GM12892 (cell line): ENCODE measurements around the gene CORO2B.

Experiments used
- DNase-seq: peaks from one replicate; pipeline ENCODE4 v3.0.0; 2011; ENCODE audit not compliant: insufficient read length
- FAIRE-seq: peaks from 2 replicates; lab custom pipeline; 2011; peaks lifted over from hg19 to GRCh38; lab: Jason Lieb, UNC
- POLR2A ChIP-seq: IDR thresholded peaks from 2 replicates; pipeline ENCODE4 v1.6.1; 2011; ENCODE audit warnings: low read depth, low read length, control low read depth
- POLR2AphosphoS5 ChIP-seq: IDR thresholded peaks from 2 replicates; pipeline ENCODE4 v1.6.1; 2011; ENCODE audit warnings: low read depth, low read length, control low read depth
- TAF1 ChIP-seq: IDR thresholded peaks from 2 replicates; pipeline ENCODE4 v1.6.1; 2011; ENCODE audit warnings: low read depth, mild to moderate bottlenecking, control low read depth, low read length, borderline replicate concordance

Gene CORO2B

GRCh38 chr15:68626739-68627138 is 47.9 kb downstream of the CORO2B start:
- TF ChIP-seq TAF1 (no peak), POLR2AphosphoS5 (no peak), POLR2A (no peak)
- FAIRE-seq (no peak), DNase-seq (no peak)

GRCh38 chr15:68627476-68627875 is 48.7 kb downstream of the CORO2B start:
- FAIRE-seq = no peak
- DNase-seq = no peak
- TF ChIP-seq TAF1 (no peak), POLR2A (no peak), POLR2AphosphoS5 (no peak)

GRCh38 chr15:68627995-68628394 is 49.2 kb downstream of the CORO2B start:
- TF ChIP-seq POLR2AphosphoS5 = no peak
- TF ChIP-seq TAF1 = no peak
- no peak for TF ChIP-seq POLR2A
- FAIRE-seq = no peak
- DNase-seq = no peak

- no peak for FAIRE-seq
- TF ChIP-seq POLR2A (no peak), POLR2AphosphoS5 (no peak), TAF1 (no peak)
- no peak for DNase-seq
Measured at GRCh38 chr15:68629519-68630210, 50.9 kb downstream of the CORO2B start.

- DNase-seq (no peak), FAIRE-seq (no peak)
- TF ChIP-seq POLR2AphosphoS5 (no peak), POLR2A (no peak), TAF1 (no peak)
Measured at GRCh38 chr15:68630211-68630555, 51.4 kb downstream of the CORO2B start.

- DNase-seq (no peak), FAIRE-seq (no peak)
Measured at GRCh38 chr15:68630836-68631235, 52.0 kb downstream of the CORO2B start.

GRCh38 chr15:68631601-68632051 is 52.8 kb downstream of the CORO2B start:
- FAIRE-seq = no peak
- TF ChIP-seq POLR2A (no peak), TAF1 (no peak), POLR2AphosphoS5 (no peak)
- no peak for DNase-seq

More at GRCh38 chr15:68630836-68631235, 52.0 kb downstream of the CORO2B start:
- no peak for TF ChIP-seq POLR2A
- TF ChIP-seq POLR2AphosphoS5 = no peak
- no peak for TF ChIP-seq TAF1

GRCh38 chr15:68632101-68632500 is 53.3 kb downstream of the CORO2B start:
- FAIRE-seq (no peak), DNase-seq (no peak)
- TF ChIP-seq TAF1 (no peak), POLR2A (no peak), POLR2AphosphoS5 (no peak)

GRCh38 chr15:68633231-68634121 is 54.7 kb downstream of the CORO2B start:
- FAIRE-seq = no peak
- TF ChIP-seq POLR2A (no peak), POLR2AphosphoS5 (no peak), TAF1 (no peak)
- DNase-seq = no peak

GRCh38 chr15:68634122-68634482 is 55.3 kb downstream of the CORO2B start:
- FAIRE-seq = no peak
- DNase-seq = no peak
- TF ChIP-seq POLR2A = no peak
- TF ChIP-seq TAF1 = no peak
- TF ChIP-seq POLR2AphosphoS5 = no peak

GRCh38 chr15:68634531-68634930 is 55.7 kb downstream of the CORO2B start:
- DNase-seq (no peak), FAIRE-seq (no peak)
- TF ChIP-seq TAF1 = no peak
- TF ChIP-seq POLR2A = no peak
- TF ChIP-seq POLR2AphosphoS5 = no peak
